Activated naive CD8-positive, alpha-beta T cell treated with anti-CD3 and anti-CD28 coated beads, Interleukin-2, amount 10 ng/mL, durations not matched to agents 7 days and 5 days (primary cell): Measurements from ENCODE around the gene CEP290. TPM values are rescaled to one million over a fixed set of nuclear protein-coding genes. Genes with fewer than 3 reads are reported as not detected.

ENCODE experiments used
- ATAC-seq: fragments of 150-1000 bp; cut with Tn5 transposase; one replicate; pipeline ENCODE4 v1.10.0; 2021; ENCODE audit warnings: low read depth, moderate library complexity
- POLR2A ChIA-PET: fragments of 350-600 bp; sonication (Branson Sonifier 250); formaldehyde crosslinking; loops from one replicate; lab custom pipeline; 2021; ENCODE audit warnings: antibody characterized with exemption; lab: Charles Lee
- DNase-seq: peaks from one replicate; pipeline ENCODE4 v3.0.0; 2021
- H3K27ac Mint-ChIP-seq: one replicate; pipeline ENCODE4 v1.8.0; 2022; ENCODE audit warnings: mild to moderate bottlenecking, mixed read lengths
- H3K27me3 Mint-ChIP-seq: one replicate; pipeline ENCODE4 v1.8.0; 2022; ENCODE audit warnings: mild to moderate bottlenecking, moderate library complexity, mixed read lengths
- H3K36me3 Mint-ChIP-seq: one replicate; pipeline ENCODE4 v1.8.0; 2021; ENCODE audit warnings: mild to moderate bottlenecking, mixed read lengths
- H3K4me1 Mint-ChIP-seq: one replicate; pipeline ENCODE4 v1.8.0; 2021; ENCODE audit warnings: mixed read lengths
- H3K4me3 Mint-ChIP-seq: one replicate; pipeline ENCODE4 v1.8.0; 2022; ENCODE audit warnings: mild to moderate bottlenecking, moderate library complexity, mixed read lengths
- H3K9me3 Mint-ChIP-seq: one replicate; pipeline ENCODE4 v1.8.0; 2021; ENCODE audit warnings: mixed read lengths
- total RNA-seq, 2 experiments: library from RNA; stranded (reverse); gene quantifications; one replicate each; pipeline ENCODE4 v1.2.3, GENCODE V29; 2021

CEP290 gene
- total RNA-seq, 2 experiments from 2014 or later, result 13.6 to 18.2 TPM

DNA sequence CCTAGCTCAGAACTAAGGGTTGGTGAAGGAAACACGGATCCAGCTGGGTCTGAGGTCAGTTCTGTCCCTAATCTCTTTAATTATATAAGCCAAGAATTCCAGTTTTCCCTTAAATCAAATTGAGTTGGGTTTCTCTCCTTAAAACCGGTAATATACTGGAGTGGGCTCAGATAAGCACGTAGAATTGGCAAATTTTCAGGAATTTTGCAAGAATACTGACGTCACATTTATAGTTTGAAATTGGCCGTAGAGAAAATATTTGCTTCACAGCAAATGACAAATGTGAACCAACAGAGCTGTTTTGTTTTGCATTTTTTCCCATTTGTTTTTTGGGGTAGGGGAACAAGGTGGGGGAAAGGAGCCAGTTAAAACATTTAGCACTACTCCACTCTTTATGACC, 130.1 kb downstream of the CEP290 start:
- no peak overlapping the region for H3K27ac Mint-ChIP-seq
- no peak overlapping the region for H3K4me3 Mint-ChIP-seq
- DNase-seq, result no peak
- peaks cover 7% of the 10 kb centered on the region for H3K27me3 Mint-ChIP-seq
- no peaks in the 10 kb centered on the region for H3K36me3 Mint-ChIP-seq
- ATAC-seq, result no peak
- no peaks in the 10 kb centered on the region for H3K4me1 Mint-ChIP-seq
- H3K9me3 Mint-ChIP-seq, result no peaks in the 10 kb centered on the region
- POLR2A ChIA-PET, result no interaction called here

DNA sequence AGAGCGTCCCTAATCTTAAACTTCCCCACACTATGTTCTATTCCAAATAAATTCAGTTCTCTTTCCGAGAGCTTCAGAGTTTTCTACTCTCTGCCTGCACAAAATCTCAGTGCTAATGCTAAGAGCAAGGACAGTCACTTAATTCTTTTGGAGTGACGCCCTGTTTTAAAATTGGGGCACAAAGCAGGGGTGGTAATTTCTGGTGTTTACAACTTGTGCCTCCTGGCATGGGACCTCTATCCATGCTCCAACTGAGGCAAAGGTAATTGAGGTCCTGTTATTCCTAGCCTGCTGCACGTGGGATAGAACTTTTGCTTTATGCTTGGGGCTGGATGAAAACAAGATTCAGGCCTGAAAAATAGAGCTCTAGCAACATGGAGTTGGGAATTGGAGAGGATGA, 135.5 kb downstream of the CEP290 start:
- no peaks in the 10 kb centered on the region for H3K4me1 Mint-ChIP-seq
- no peak for ATAC-seq
- no peaks in the 10 kb centered on the region for H3K36me3 Mint-ChIP-seq
- no peak overlapping the region for H3K27ac Mint-ChIP-seq
- POLR2A ChIA-PET, result no interaction called here
- no peaks in the 10 kb centered on the region for H3K27me3 Mint-ChIP-seq
- no peak for DNase-seq
- H3K4me3 Mint-ChIP-seq, result no peak overlapping the region
- H3K9me3 Mint-ChIP-seq, result no peaks in the 10 kb centered on the region

DNA sequence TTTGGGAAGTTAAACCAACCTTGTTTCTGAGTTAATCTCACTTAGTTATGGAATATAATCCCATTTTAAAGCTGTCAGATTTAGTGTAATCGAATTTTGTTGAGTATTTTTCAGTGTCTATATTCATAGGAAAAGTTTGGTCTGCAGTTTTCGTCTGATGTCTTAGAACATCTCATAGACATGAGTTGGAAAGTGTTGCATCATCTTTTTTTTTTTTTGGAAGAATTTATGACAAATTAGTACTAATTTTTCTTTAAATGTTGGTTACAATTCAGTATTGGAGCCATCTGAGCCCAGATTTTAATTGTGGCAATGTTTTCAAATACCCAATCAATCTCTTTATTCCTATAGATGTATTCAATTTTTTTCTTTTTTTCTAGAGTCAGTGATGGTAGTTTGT, 140.6 kb downstream of the CEP290 start:
- Mint-ChIP-seq H3K27me3 (no peaks in the 10 kb centered on the region), H3K36me3 (no peaks in the 10 kb centered on the region), H3K4me1 (no peaks in the 10 kb centered on the region), H3K27ac (no peak overlapping the region), H3K4me3 (no peak overlapping the region), H3K9me3 (no peaks in the 10 kb centered on the region)
- POLR2A ChIA-PET, result no interaction called here
- DNase-seq, result no peak
- ATAC-seq, result no peak

Other genes with a start within 250 kb of the CEP290 start
- gene C12orf50, start 112.7 kb downstream of the CEP290 start, total RNA-seq, result under 1 TPM in 1 of 2 experiments, not detected in 1; 0.08 TPM
- gene TMTC3, start 219 bp upstream of the CEP290 start, total RNA-seq, result 1 to 10 TPM; 6.7 to 8.2 TPM